ENCODE data around the gene POP4. TPM values are rescaled to one million over a fixed set of nuclear protein-coding genes. Genes with fewer than 3 reads are reported as not detected.

POP4 gene
- total RNA-seq, 1 donor from 2014 or later = 31.4 TPM

- Histone ChIP-seq H3K36me3 (no peaks in the 10 kb centered on the region), H3K4me3 (no peak overlapping the region), H3K27ac (no peak overlapping the region), H3K9me3 (peaks cover 4% of the 10 kb centered on the region), H3K4me1 (no peaks in the 10 kb centered on the region), H3K27me3 (no peaks in the 10 kb centered on the region)
- TF ChIP-seq POLR2A (IDR thresholded peaks at IDR 0.05) (no peak), CTCF (IDR thresholded peaks at IDR 0.05) (no peak)
- intact Hi-C loops (cut with DNase I) = no loop called here
- DNase-seq (ENCODE audit: extremely low spot score in 2 of 2) = peak; percentile 47 to 91
Measured at GRCh38 chr19:29562299-29563297, 43.5 kb upstream of the POP4 start.

- H3K36me3 ChIP-seq = no peaks in the 10 kb centered on the region
- TF ChIP-seq POLR2AphosphoS5 (IDR thresholded peaks at IDR 0.05; ENCODE audit: insufficient read depth in 1 of 2, low read depth in 1 of 2) (no peak), POLR2A (IDR thresholded peaks at IDR 0.05) (no peak), CTCF (IDR thresholded peaks at IDR 0.05) (no peak)
- H3K9me3 ChIP-seq = peaks cover 4% of the 10 kb centered on the region
- no peaks in the 10 kb centered on the region for H3K4me1 ChIP-seq
- intact Hi-C loops (cut with DNase I) = no loop called here
- H3K27me3 ChIP-seq = no peaks in the 10 kb centered on the region
- DNase-seq (ENCODE audit: extremely low spot score in 2 of 2) = peak in 1 of 2 donors; percentile 70
- no peak overlapping the region for H3K4me3 ChIP-seq
- H3K27ac ChIP-seq = no peak overlapping the region
Measured at GRCh38 chr19:29563486-29564101, 42.5 kb upstream of the POP4 start.

GRCh38 chr19:29564574-29565005, 41.5 kb upstream of the POP4 start:
- intact Hi-C loops (cut with DNase I) = no loop called here
- H3K9me3 ChIP-seq = peaks cover 4% of the 10 kb centered on the region
- H3K27ac ChIP-seq = no peak overlapping the region
- no peaks in the 10 kb centered on the region for H3K36me3 ChIP-seq
- H3K4me1 ChIP-seq = no peaks in the 10 kb centered on the region
- TF ChIP-seq POLR2A (IDR thresholded peaks at IDR 0.05) = no peak
- no peak for TF ChIP-seq CTCF (IDR thresholded peaks at IDR 0.05)
- TF ChIP-seq POLR2AphosphoS5 (IDR thresholded peaks at IDR 0.05; ENCODE audit: insufficient read depth in 1 of 2, low read depth in 1 of 2) = no peak
- H3K27me3 ChIP-seq = no peaks in the 10 kb centered on the region
- peak in 1 of 2 donors; percentile 16 for DNase-seq (ENCODE audit: extremely low spot score in 2 of 2)
- H3K4me3 ChIP-seq = no peak overlapping the region

GRCh38 chr19:29565171-29565570, 40.9 kb upstream of the POP4 start:
- H3K4me3 ChIP-seq = no peak overlapping the region
- H3K27ac ChIP-seq = no peak overlapping the region
- no peaks in the 10 kb centered on the region for H3K4me1 ChIP-seq
- no peaks in the 10 kb centered on the region for H3K36me3 ChIP-seq
- H3K9me3 ChIP-seq = no peaks in the 10 kb centered on the region
- peak in 1 of 2 donors; percentile 37 for DNase-seq (ENCODE audit: extremely low spot score in 2 of 2)
- TF ChIP-seq POLR2A (IDR thresholded peaks at IDR 0.05) (no peak), POLR2AphosphoS5 (IDR thresholded peaks at IDR 0.05; ENCODE audit: insufficient read depth in 1 of 2, low read depth in 1 of 2) (no peak), CTCF (IDR thresholded peaks at IDR 0.05) (no peak)
- intact Hi-C loops (cut with DNase I) = no loop called here
- H3K27me3 ChIP-seq = no peaks in the 10 kb centered on the region
